GM12878 (cell line): ENCODE results near the gene ANKRD44. TPM values are rescaled to one million over a fixed set of nuclear protein-coding genes. Genes with fewer than 3 reads are reported as not detected.

ENCODE experiments used
- BACH1 ChIP-seq: fragments of 450-650 bp; IDR thresholded peaks from 2 replicates; pipeline ENCODE4 v1.6.1; 2017; ENCODE audit warnings: mild to moderate bottlenecking, borderline replicate concordance
- BCL11A ChIP-seq: IDR thresholded peaks from 2 replicates; pipeline ENCODE4 v1.6.1; 2011; ENCODE audit warnings: low read depth, low read length
- BMI1 ChIP-seq: fragments of 450-650 bp; IDR thresholded peaks from 2 replicates; pipeline ENCODE4 v1.6.1; 2016; ENCODE audit warnings: mild to moderate bottlenecking, moderate library complexity, borderline replicate concordance
- CHD1 ChIP-seq: IDR thresholded peaks from 2 replicates; pipeline ENCODE4 v1.6.1; 2012; ENCODE audit warnings: low read depth, low read length, improper control_type of control experiment
- CHD4 ChIP-seq: fragments of 200-600 bp; sonication (generic); IDR thresholded peaks from 2 replicates; pipeline ENCODE4 v1.6.1; 2016; ENCODE audit warnings: mild to moderate bottlenecking
- CREM ChIP-seq: IDR thresholded peaks from 2 replicates; pipeline ENCODE4 v1.6.1; 2014; ENCODE audit warnings: antibody characterized with exemption, low read depth
- ESRRA ChIP-seq: IDR thresholded peaks from 2 replicates; pipeline ENCODE4 v1.6.1; 2012; ENCODE audit warnings: mild to moderate bottlenecking, low read length, improper control_type of control experiment
- ETV6 ChIP-seq, 2 experiments: fragments of 450-650 bp in 1 of 2; IDR thresholded peaks in 1 of 2; conservative IDR thresholded peaks in 1 of 2; 2 replicates each; pipeline ENCODE4 v1.6.1; 2014; ENCODE audit warnings: antibody characterized with exemption in 1 of 2, borderline replicate concordance in 1 of 2, low read depth in 1 of 2, mild to moderate bottlenecking in 1 of 2, moderate library complexity in 1 of 2
- FOS ChIP-seq: IDR thresholded peaks from 3 replicates; pipeline ENCODE4 v1.6.1; 2011; ENCODE audit warnings: borderline replicate concordance; ENCODE audit not compliant: insufficient read length; ENCODE audit errors: extremely low read depth
- FOXM1 ChIP-seq: IDR thresholded peaks from 2 replicates; pipeline ENCODE4 v1.6.1; 2012; ENCODE audit warnings: low read depth, mild to moderate bottlenecking, inconsistent platforms, low read length, moderate library complexity
- HDAC6 ChIP-seq: fragments of 200-600 bp; sonication (generic); IDR thresholded peaks from one replicate; pipeline ENCODE4 v1.8.0; 2017; ENCODE audit warnings: antibody characterized with exemption; ENCODE audit not compliant: unreplicated experiment
- KAT2A ChIP-seq: conservative IDR thresholded peaks from 2 replicates; pipeline ENCODE4 v1.6.1; 2011; ENCODE audit warnings: low read depth, low read length; ENCODE audit not compliant: control insufficient read depth
- MAX ChIP-seq: IDR thresholded peaks from 2 replicates; pipeline ENCODE4 v1.6.1; 2012; ENCODE audit warnings: low read depth, low read length, improper control_type of control experiment
- MLLT1 ChIP-seq: fragments of 450-650 bp; IDR thresholded peaks from 2 replicates; pipeline ENCODE4 v1.6.1; 2016; ENCODE audit warnings: mild to moderate bottlenecking
- MTA3 ChIP-seq: IDR thresholded peaks from 2 replicates; pipeline ENCODE4 v1.6.1; 2012; ENCODE audit warnings: low read length, inconsistent platforms, borderline replicate concordance
- NFXL1 ChIP-seq: fragments of 450-650 bp; IDR thresholded peaks from 2 replicates; pipeline ENCODE4 v1.6.1; 2017; ENCODE audit warnings: antibody characterized with exemption, mild to moderate bottlenecking, borderline replicate concordance
- PAX5 ChIP-seq: IDR thresholded peaks from 2 replicates; pipeline ENCODE4 v1.6.1; 2011; ENCODE audit warnings: low read depth, low read length, borderline replicate concordance
- POLR2A ChIP-seq: IDR thresholded peaks from 2 replicates; pipeline ENCODE4 v1.6.1; 2011; ENCODE audit warnings: low read depth, mild to moderate bottlenecking, low read length
- POLR2AphosphoS5 ChIP-seq: IDR thresholded peaks from 2 replicates; pipeline ENCODE4 v1.6.1; 2011; ENCODE audit warnings: mild to moderate bottlenecking, low read length, inconsistent platforms
- RAD51 ChIP-seq: fragments of 450-650 bp; IDR thresholded peaks from 2 replicates; pipeline ENCODE4 v1.6.1; 2016; ENCODE audit warnings: moderate library complexity, mild to moderate bottlenecking, inconsistent platforms
- RB1 ChIP-seq: fragments of 450-650 bp; formaldehyde crosslinking; IDR thresholded peaks from 2 replicates; pipeline ENCODE4 v1.6.1; 2017; ENCODE audit warnings: mild to moderate bottlenecking, borderline replicate concordance
- RBBP5 ChIP-seq: fragments of 200-600 bp; sonication (generic); conservative IDR thresholded peaks from 2 replicates; pipeline ENCODE4 v1.6.1; 2016
- RCOR1 ChIP-seq: conservative IDR thresholded peaks from 2 replicates; pipeline ENCODE4 v1.6.1; 2012; ENCODE audit warnings: low read depth, low read length, improper control_type of control experiment
- SREBF2 ChIP-seq: IDR thresholded peaks from 2 replicates; pipeline ENCODE4 v1.6.1; 2012; ENCODE audit warnings: mild to moderate bottlenecking, low read length
- SRF ChIP-seq, 2 experiments: IDR thresholded peaks; 2 replicates each; pipeline ENCODE4 v1.6.1; 2011; ENCODE audit warnings: low read depth in 2 of 2, low read length in 2 of 2, mild to moderate bottlenecking in 1 of 2, moderate library complexity in 1 of 2
- SUPT20H ChIP-seq: IDR thresholded peaks from 2 replicates; pipeline ENCODE4 v1.6.1; 2011; ENCODE audit warnings: low read depth, mild to moderate bottlenecking, low read length, moderate library complexity, borderline replicate concordance; ENCODE audit not compliant: control insufficient read depth
- TBL1XR1 ChIP-seq: IDR thresholded peaks from 2 replicates; pipeline ENCODE4 v1.6.1; 2012; ENCODE audit warnings: low read depth, low read length, improper control_type of control experiment
- polyA plus RNA-seq, 11 experiments: library from polyadenylated mRNA; depleted of rRNA in 4 of 11; unstranded in 6 of 11; stranded (reverse) in 5 of 11; fragments of >200 nt; fragmentation: Nextera tagmentation in 4 of 11; fragmentation: Illumina TruSeq in 1 of 11; extraction: Ambion mirVana in 4 of 11; extraction: Trizol in 1 of 11; gene quantifications; 1 replicate in 1 of 11; 2 replicates in 10 of 11; pipeline versions ENCODE4 v1.2.1 to v1.2.3, GENCODE V29; 2011 to 2016; ENCODE audit warnings: inconsistent platforms in 2 of 11, missing spikeins in 2 of 11, low read depth in 1 of 11
- total RNA-seq, 4 experiments: library from RNA; depleted of rRNA in 3 of 4; stranded (reverse); fragments of >200 nt in 3 of 4; fragmentation: Illumina TruSeq in 1 of 4; extraction: Trizol in 1 of 4; gene quantifications; 2 replicates each; pipeline versions ENCODE4 v1.2.1 to v1.2.3, GENCODE V29; 2013 to 2021
- TF ChIP-seq, protein P1 (sequence below): fragments of 450-650 bp; IDR thresholded peaks from 2 replicates; pipeline ENCODE4 v1.6.1; 2018; ENCODE audit warnings: borderline replicate concordance, mild to moderate bottlenecking; ENCODE audit not compliant: partially characterized antibody

The ANKRD44 gene
- total and polyA plus RNA-seq, 10 of the 15 experiments (the other 5 are each of a cell fraction or from before 2014, with no cell fraction given), result 19.1 to 99.1 (median 59.6) TPM

DNA sequence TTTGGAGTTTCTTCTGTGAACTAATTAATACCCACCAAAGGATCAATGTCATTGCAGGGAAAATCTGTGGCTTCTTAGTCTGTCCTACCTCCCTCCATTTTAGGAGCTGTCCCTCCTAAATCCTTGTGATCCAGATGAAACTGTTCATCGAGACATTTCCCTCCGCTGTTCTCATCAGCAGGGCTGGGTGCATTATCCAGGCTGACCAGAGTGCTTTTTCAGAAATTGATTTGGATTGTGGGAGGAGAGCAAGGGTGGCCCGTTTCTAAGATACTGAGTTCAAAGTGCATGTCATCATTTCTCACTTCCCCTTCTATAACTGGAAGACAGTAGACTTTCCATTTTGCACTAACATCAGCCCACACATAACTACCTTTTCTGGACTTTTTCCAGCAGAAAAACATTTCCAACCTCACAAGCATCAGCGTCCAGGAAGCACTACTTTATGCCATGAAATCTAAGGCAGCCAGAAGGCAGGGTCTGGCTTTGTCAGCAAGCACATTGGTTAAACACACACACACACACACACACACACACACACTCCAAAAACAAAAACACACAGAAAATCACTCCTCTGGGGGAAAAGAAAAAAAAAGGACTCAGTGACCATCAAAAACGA is 94.1 kb downstream of the ANKRD44 start (continued):
- TF ChIP-seq MTA3 (peak; percentile 68; the same call in 1 of the 2 replicates), KAT2A (no peak), POLR2A (0 out of 2 replicates have a peak, but pooled peaks have one; percentile 23), RCOR1 (0 out of 2 replicates have a peak, but pooled peaks have one; percentile 19), CHD1 (no peak), MLLT1 (peak; percentile 90), HDAC6 (no peak), POLR2AphosphoS5 (no peak; the same call in 1 of the 2 replicates), FOS (no peak), BCL11A (peak; percentile 44; the same call in 1 of the 2 replicates), RBBP5 (no peak), ESRRA (no peak), FOXM1 (peak; percentile 77), SUPT20H (no peak), SREBF2 (no peak), RAD51 (no peak), ETV6 (conservative IDR thresholded peaks at IDR 0.05 in 1 of 2, IDR thresholded peaks at IDR 0.05 in 1 of 2; ENCODE audit: borderline replicate concordance in 1 of 2, low read depth in 1 of 2) (peak in 1 of 2 experiments; percentile 80; a peak in 1 of 4 replicates), CREM (peak; percentile 58), BMI1 (peak; percentile 57; the same call in 1 of the 2 replicates), NFXL1 (no peak), CHD4 (no peak), TBL1XR1 (0 out of 2 replicates have a peak, but pooled peaks have one; percentile 53), PAX5 (no peak), BACH1 (peak; percentile 43; the same call in 1 of the 2 replicates), RB1 (no peak), SRF (IDR thresholded peaks at IDR 0.05; ENCODE audit: low read depth in 2 of 2, low read length in 2 of 2) (no peak), MAX (no peak)
- TF ChIP-seq, protein P1, sequence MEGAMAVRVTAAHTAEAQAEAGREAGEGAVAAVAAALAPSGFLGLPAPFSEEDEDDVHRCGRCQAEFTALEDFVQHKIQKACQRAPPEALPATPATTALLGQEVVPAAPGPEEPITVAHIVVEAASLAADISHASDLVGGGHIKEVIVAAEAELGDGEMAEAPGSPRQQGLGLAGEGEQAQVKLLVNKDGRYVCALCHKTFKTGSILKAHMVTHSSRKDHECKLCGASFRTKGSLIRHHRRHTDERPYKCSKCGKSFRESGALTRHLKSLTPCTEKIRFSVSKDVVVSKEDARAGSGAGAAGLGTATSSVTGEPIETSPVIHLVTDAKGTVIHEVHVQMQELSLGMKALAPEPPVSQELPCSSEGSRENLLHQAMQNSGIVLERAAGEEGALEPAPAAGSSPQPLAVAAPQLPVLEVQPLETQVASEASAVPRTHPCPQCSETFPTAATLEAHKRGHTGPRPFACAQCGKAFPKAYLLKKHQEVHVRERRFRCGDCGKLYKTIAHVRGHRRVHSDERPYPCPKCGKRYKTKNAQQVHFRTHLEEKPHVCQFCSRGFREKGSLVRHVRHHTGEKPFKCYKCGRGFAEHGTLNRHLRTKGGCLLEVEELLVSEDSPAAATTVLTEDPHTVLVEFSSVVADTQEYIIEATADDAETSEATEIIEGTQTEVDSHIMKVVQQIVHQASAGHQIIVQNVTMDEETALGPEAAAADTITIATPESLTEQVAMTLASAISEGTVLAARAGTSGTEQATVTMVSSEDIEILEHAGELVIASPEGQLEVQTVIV, result no peak
